LNCaP clone FGC (cell line): ENCODE results near the gene HIVEP1.

Source experiments
- DNase-seq: peaks from one replicate; pipeline ENCODE4 v3.0.0-alpha.2; 2011; ENCODE audit warnings: low read depth
- H3K4me3 ChIP-seq: 2 replicates; pipeline ENCODE4 v1.5.1; 2011; ENCODE audit warnings: mild to moderate bottlenecking, low read depth, low read length, control low read depth
- CTCF ChIP-seq: IDR thresholded peaks from 2 replicates; pipeline ENCODE4 v1.5.1; 2012; ENCODE audit warnings: mild to moderate bottlenecking; ENCODE audit not compliant: control insufficient read depth, insufficient read depth; ENCODE audit errors: extremely low read depth

HIVEP1 gene

GRCh38 chr6:12203001-12203400 is 190.9 kb downstream of the HIVEP1 start:
- DNase-seq, result no peak
- no peak for TF ChIP-seq CTCF
- H3K4me3 ChIP-seq, result no peak overlapping the region

- DNase-seq, result no peak
- H3K4me3 ChIP-seq, result no peak overlapping the region
- TF ChIP-seq CTCF, result no peak
Measured at GRCh38 chr6:12208190-12208589, 196.1 kb downstream of the HIVEP1 start.

GRCh38 chr6:12208673-12209072 is 196.6 kb downstream of the HIVEP1 start:
- no peak overlapping the region for H3K4me3 ChIP-seq
- DNase-seq, result no peak
- no peak for TF ChIP-seq CTCF
